ENCODE measurements around the gene TPTE. TPM values are rescaled to one million over a fixed set of nuclear protein-coding genes. Genes with fewer than 3 reads are reported as not detected.
"Not testable (repeated sequence)": the region's sequence is repeated elsewhere in the genome, so short reads cannot be mapped to it uniquely, and the experiment has no call there.

TPTE gene
- total RNA-seq, 2 experiments from 2014 or later, result not detected

DNA sequence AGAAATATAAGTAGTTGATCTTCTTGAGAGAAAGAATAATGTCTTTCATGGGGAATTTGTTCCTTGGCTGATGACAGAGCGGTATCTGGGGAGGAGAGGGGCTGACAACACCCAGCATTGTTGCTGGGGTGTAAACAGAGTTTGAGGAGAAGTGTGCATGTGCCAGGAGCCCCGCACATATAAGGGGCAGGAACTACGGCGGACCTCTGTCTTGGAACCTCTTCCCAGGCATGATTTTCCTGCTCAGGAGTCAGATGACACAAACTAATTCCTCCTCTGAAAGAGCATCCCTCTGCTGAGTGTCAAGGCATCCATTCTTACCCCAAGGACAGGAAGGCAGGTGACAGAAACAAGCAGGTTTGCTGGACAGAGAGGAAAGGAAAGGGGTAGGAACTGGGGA lies 119.1 kb downstream of the TPTE start:
- H3K4me1 ChIP-seq (ENCODE audit: insufficient read depth, low read length, poor library complexity, severe bottlenecking), result no peaks in the 10 kb centered on the region
- no peaks in the 10 kb centered on the region for H3K79me2 ChIP-seq (ENCODE audit: insufficient read depth, low read depth, low read length)
- CTCF ChIA-PET (ENCODE audit: unreplicated experiment), result no interaction called here
- no peak overlapping the region for H3K27ac ChIP-seq (ENCODE audit: low read depth, low read length, poor library complexity, severe bottlenecking)
- TF ChIP-seq CTCF (conservative IDR thresholded peaks at IDR 0.05; ENCODE audit: low read length) (no peak), EZH2phosphoT487 (IDR thresholded peaks at IDR 0.05; ENCODE audit: borderline replicate concordance, low read depth, low read length) (no peak)
- POLR2A ChIA-PET, result no interaction called here
- no peak for DNase-seq (ENCODE audit: low spot score)
- peaks cover 26% of the 10 kb centered on the region; the same call in 1 of the 2 replicates for H3K9me3 ChIP-seq (ENCODE audit: low read length)
- H4K20me1 ChIP-seq (ENCODE audit: insufficient read depth, low read length), result no peaks in the 10 kb centered on the region
- no peak overlapping the region for H3K4me3 ChIP-seq (ENCODE audit: low read depth, low read length, poor library complexity, severe bottlenecking)
- H2AFZ ChIP-seq (ENCODE audit: low read length), result no peak overlapping the region
- H3K36me3 ChIP-seq (ENCODE audit: insufficient read depth, low read length), result no peaks in the 10 kb centered on the region
- BruUV-seq (replicated peaks), result no TSS peak
- no peaks in the 10 kb centered on the region for H3K9me2 ChIP-seq (ENCODE audit: insufficient read depth, low read length)
- H3K4me2 ChIP-seq (ENCODE audit: low read length), result no peak overlapping the region
- intact Hi-C loops (cut with micrococcal nuclease; ENCODE audit: unreplicated experiment), result no loop called here

- intact Hi-C loops (cut with micrococcal nuclease; ENCODE audit: unreplicated experiment), result no loop called here
- no peak overlapping the region for H2AFZ ChIP-seq (ENCODE audit: low read length)
- peaks cover 26% of the 10 kb centered on the region; the same call in 1 of the 2 replicates for H3K9me3 ChIP-seq (ENCODE audit: low read length)
- no TSS peak for BruUV-seq (replicated peaks)
- H3K36me3 ChIP-seq (ENCODE audit: insufficient read depth, low read length), result no peaks in the 10 kb centered on the region
- ChIA-PET POLR2A (no interaction called here), CTCF (ENCODE audit: unreplicated experiment) (no interaction called here)
- no peak for TF ChIP-seq EZH2phosphoT487 (IDR thresholded peaks at IDR 0.05; ENCODE audit: borderline replicate concordance, low read depth, low read length)
- no peak for TF ChIP-seq CTCF (conservative IDR thresholded peaks at IDR 0.05; ENCODE audit: low read length)
- H3K79me2 ChIP-seq (ENCODE audit: insufficient read depth, low read depth, low read length), result no peaks in the 10 kb centered on the region
- no peaks in the 10 kb centered on the region for H3K4me1 ChIP-seq (ENCODE audit: insufficient read depth, low read length, poor library complexity, severe bottlenecking)
- no peak for DNase-seq (ENCODE audit: low spot score)
- no peak overlapping the region for H3K4me3 ChIP-seq (ENCODE audit: low read depth, low read length, poor library complexity, severe bottlenecking)
- no peak overlapping the region for H3K27ac ChIP-seq (ENCODE audit: low read depth, low read length, poor library complexity, severe bottlenecking)
- H3K4me2 ChIP-seq (ENCODE audit: low read length), result no peak overlapping the region
- H3K9me2 ChIP-seq (ENCODE audit: insufficient read depth, low read length), result no peaks in the 10 kb centered on the region
- H4K20me1 ChIP-seq (ENCODE audit: insufficient read depth, low read length), result no peaks in the 10 kb centered on the region
Observed at GRCh38 chr21:10641107-10641506, 119.7 kb downstream of the TPTE start.

DNA sequence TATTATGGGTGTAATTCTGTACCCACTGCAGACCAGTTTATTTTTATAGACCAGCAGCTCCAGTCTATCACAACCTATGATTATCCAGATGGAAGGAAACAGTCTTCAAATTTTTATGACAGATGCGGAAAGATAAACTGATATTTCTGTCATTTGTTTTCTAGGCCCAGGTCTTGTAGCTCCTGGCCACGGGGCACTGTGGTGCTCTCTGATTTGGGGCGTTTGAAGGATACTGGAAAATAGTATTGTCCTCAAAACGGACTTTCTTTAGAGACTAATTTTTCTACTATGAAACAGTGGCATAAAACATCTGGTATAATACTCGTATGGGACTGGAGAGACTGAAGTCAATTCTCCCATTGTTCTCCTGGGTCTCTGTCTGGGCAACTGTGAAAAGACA lies 124.3 kb downstream of the TPTE start:
- intact Hi-C loops (cut with micrococcal nuclease; ENCODE audit: unreplicated experiment); H3K4me2 ChIP-seq (ENCODE audit: low read length); H3K79me2 ChIP-seq (ENCODE audit: insufficient read depth, low read depth, low read length); POLR2A ChIA-PET; H2AFZ ChIP-seq (ENCODE audit: low read length); CTCF ChIA-PET (ENCODE audit: unreplicated experiment); H3K27ac ChIP-seq (ENCODE audit: low read depth, low read length, poor library complexity, severe bottlenecking); H3K9me2 ChIP-seq (ENCODE audit: insufficient read depth, low read length); H3K4me3 ChIP-seq (ENCODE audit: low read depth, low read length, poor library complexity, severe bottlenecking); H3K36me3 ChIP-seq (ENCODE audit: insufficient read depth, low read length); H4K20me1 ChIP-seq (ENCODE audit: insufficient read depth, low read length); DNase-seq (ENCODE audit: low spot score); H3K4me1 ChIP-seq (ENCODE audit: insufficient read depth, low read length, poor library complexity, severe bottlenecking); BruUV-seq (replicated peaks): not testable (repeated sequence)
- H3K9me3 ChIP-seq (ENCODE audit: low read length), result 0 out of 2 replicates have a peak, but pooled peaks cover 22% of the 10 kb centered on the region

DNA sequence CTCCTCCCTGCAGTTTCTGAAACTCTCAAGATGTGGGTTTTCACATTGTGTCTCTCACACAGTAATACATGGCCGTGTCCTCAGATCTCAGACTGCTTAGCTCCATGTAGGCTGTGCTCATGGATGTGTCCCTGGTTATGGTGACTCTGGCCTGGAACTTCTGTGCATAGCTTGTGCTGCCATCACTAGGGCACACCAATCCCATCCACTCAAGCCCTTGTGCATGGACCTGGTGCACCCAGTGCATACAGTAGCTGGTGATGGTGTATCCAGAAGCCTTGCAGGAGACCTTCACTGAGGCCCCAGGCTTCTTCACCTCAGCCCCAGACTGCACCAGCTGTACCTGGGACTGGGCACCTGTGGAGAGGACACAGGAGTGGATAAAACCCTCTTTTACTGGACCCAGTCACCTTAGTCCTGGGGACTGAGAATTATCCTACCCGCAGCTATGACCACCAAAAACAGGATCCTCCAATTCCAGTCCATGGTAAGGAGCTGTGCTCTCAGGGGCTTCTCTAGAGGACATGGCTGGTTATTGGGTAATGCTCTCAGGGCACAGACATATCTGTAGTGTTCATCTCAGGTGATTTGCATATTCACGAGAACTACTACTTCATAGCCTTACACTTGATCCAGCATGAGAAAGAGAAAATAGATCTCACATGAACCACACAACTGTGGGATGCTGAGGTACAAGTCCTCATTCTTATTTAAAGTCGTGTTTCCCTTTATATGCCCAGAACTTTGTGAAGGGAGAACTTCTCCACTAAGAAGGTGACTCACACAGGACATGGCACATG lies 128.2 kb downstream of the TPTE start:
- CTCF ChIA-PET (ENCODE audit: unreplicated experiment); H3K79me2 ChIP-seq (ENCODE audit: insufficient read depth, low read depth, low read length); H3K9me2 ChIP-seq (ENCODE audit: insufficient read depth, low read length); H3K4me3 ChIP-seq (ENCODE audit: low read depth, low read length, poor library complexity, severe bottlenecking); H3K36me3 ChIP-seq (ENCODE audit: insufficient read depth, low read length); intact Hi-C loops (cut with micrococcal nuclease; ENCODE audit: unreplicated experiment); POLR2A ChIA-PET; BruUV-seq (replicated peaks); DNase-seq (ENCODE audit: low spot score); H2AFZ ChIP-seq (ENCODE audit: low read length); H3K27ac ChIP-seq (ENCODE audit: low read depth, low read length, poor library complexity, severe bottlenecking); H3K4me1 ChIP-seq (ENCODE audit: insufficient read depth, low read length, poor library complexity, severe bottlenecking); H4K20me1 ChIP-seq (ENCODE audit: insufficient read depth, low read length); H3K4me2 ChIP-seq (ENCODE audit: low read length): not testable (repeated sequence)
- H3K9me3 ChIP-seq (ENCODE audit: low read length), result 0 out of 2 replicates have a peak, but pooled peaks cover 14% of the 10 kb centered on the region
